ENCODE data around the gene HPS3. TPM values are rescaled to one million over a fixed set of nuclear protein-coding genes. Genes with fewer than 3 reads are reported as not detected.

The HPS3 gene
- polyA plus RNA-seq, 1 experiment = 28.1 TPM

DNA sequence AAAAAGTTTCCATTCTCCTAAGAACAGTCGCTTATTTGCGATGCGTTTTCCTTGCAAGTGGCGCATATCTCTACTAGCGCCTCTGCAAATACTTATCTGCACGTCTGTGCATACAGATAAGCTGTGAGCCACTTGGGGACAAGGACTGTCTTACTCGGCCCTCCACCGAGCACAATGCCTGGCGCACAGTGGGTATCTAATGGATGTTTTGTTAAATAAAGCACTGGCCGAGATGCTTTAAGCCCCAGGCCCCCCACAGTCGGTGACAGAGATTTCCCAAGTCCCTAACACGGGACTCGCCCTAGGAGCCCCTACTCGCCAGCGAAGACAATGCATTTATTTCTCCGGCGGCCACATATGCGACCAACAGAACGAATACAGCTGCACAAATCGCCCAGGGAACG lies 43.6 kb upstream of the HPS3 start:
- Histone ChIP-seq H3K4me3 (ENCODE audit: low read depth, low read length) (peak overlapping the region; percentile 92), H3K27me3 (ENCODE audit: control insufficient read depth, insufficient read depth, low read length) (no peaks in the 10 kb centered on the region), H3K9me3 (ENCODE audit: control insufficient read depth, insufficient read depth, low read length) (peaks cover 7% of the 10 kb centered on the region; the same call in 1 of the 2 replicates), H3K27ac (ENCODE audit: low read depth, low read length) (peak overlapping the region; percentile 65)
- TF ChIP-seq CTCF (IDR thresholded peaks at IDR 0.05; ENCODE audit: low read depth, low read length) = no peak
- POLR2A ChIA-PET = no interaction called here
- CTCF ChIA-PET = no interaction called here
- no peak for DNase-seq (ENCODE audit: low read depth, low spot score)

DNA sequence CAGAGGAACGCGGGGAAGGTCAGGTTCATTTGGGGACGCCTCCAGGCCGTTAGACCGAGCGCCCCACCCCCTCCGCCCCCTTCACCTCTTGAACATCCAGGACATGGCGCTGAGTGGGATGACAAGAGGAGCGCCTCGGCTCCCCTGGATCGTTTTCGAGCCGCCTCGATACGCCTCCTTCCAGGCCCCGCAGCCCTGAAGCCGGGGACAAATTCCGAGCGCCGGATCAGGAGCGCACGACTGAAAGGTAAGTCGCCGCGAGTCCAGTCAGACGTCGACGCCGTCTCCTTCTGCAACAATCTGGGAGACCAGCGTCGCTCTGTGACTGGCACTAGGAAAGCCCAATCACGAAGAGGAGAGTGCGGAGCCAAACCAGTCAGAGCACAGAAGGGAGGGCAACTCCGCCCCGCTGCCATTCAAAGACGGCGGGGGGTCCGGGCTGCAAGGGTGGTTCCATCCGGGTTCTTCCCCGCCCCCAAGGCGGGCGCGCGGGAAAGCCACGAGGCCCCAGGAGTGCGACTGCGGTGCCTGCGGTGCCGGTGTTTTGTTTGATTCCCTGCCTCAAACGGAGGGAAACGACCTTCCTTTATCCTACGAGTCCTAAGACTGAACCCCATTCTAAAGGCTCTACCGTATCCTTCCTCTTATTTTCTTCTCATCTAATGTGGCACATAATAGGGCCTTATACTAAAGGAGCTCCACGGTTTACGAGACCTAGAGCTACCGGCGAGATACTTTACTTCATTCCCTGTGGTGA lies 43.0 kb upstream of the HPS3 start, which contains the start of gene HLTF:
TSS of gene HLTF (minus strand) at position 302 of the 757 bp plus-strand sequence. CDS start at position 105, 197 bp downstream.
- ChIA-PET POLR2A (no interaction called here), CTCF (interaction anchor here (0.8 to 2.1 kb wide), 2 partner anchors 34 to 131 kb away, joined by 3 to 4 read pairs; no protein-coding TSS in a partner anchor)
- no peak for TF ChIP-seq CTCF (IDR thresholded peaks at IDR 0.05; ENCODE audit: low read depth, low read length)
- Histone ChIP-seq H3K4me3 (ENCODE audit: low read depth, low read length) (peak within 1 kb of the TSS; percentile 92), H3K27me3 (ENCODE audit: control insufficient read depth, insufficient read depth, low read length) (no peaks in the 10 kb centered on the region), H3K9me3 (ENCODE audit: control insufficient read depth, insufficient read depth, low read length) (peaks cover 7% of the 10 kb centered on the region; the same call in 1 of the 2 replicates), H3K27ac (ENCODE audit: low read depth, low read length) (peak within 1 kb of the TSS; percentile 65)
- DNase-seq (ENCODE audit: low read depth, low spot score) = peak; percentile 97

DNA sequence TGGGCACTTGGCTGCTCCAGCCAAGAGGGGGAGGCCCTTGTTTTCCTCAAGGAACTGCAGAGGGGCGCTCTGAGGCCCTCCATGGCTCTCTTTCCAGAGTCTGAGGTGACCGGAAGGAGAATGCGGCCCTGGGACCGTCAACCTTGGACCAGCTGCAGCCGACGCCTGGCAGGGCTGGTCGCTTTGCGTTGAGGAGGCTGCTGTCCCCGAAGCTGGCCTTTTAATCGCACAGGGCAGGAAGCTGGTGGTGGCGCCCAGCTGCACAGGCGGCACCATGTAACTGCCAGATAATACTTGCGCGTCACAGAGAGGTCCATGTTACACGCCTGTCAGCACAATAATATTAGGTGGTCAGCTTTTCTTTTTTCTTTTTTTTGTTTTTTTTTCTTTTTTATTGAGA lies 42.2 kb upstream of the HPS3 start:
- Histone ChIP-seq H3K4me3 (ENCODE audit: low read depth, low read length) (no peak overlapping the region), H3K27ac (ENCODE audit: low read depth, low read length) (no peak overlapping the region), H3K27me3 (ENCODE audit: control insufficient read depth, insufficient read depth, low read length) (no peaks in the 10 kb centered on the region), H3K9me3 (ENCODE audit: control insufficient read depth, insufficient read depth, low read length) (peaks cover 7% of the 10 kb centered on the region; the same call in 1 of the 2 replicates)
- TF ChIP-seq CTCF (IDR thresholded peaks at IDR 0.05; ENCODE audit: low read depth, low read length) = no peak
- no peak for DNase-seq (ENCODE audit: low read depth, low spot score)
- POLR2A ChIA-PET = interaction anchor here (0.6 kb wide), 1 partner anchor 146 kb away, joined by 4 read pairs; no protein-coding TSS in a partner anchor
- CTCF ChIA-PET = interaction anchor here (2.1 kb wide), 1 partner anchor 34 kb away, joined by 4 read pairs; no protein-coding TSS in a partner anchor

DNA sequence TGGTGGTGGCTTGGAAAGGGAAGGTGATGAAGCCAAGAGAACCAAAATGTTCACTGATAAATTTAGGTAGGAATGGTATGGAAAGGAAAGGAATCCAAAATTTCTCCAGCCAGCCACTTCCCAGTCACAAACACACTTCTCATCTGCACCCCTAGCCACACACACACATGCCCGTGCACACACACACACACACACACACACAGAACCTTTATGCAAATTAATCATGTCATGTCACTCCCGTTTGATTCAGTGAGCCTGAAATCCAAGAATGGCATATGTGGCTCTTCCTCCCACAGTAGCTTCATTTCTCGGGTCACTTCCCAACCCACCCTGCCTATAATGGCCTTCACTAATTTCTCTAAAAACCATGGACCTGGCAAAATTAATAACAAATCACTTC lies 40.0 kb upstream of the HPS3 start:
- POLR2A ChIA-PET = no interaction called here
- Histone ChIP-seq H3K4me3 (ENCODE audit: low read depth, low read length) (no peak overlapping the region), H3K9me3 (ENCODE audit: control insufficient read depth, insufficient read depth, low read length) (peaks cover 7% of the 10 kb centered on the region; the same call in 1 of the 2 replicates), H3K27me3 (ENCODE audit: control insufficient read depth, insufficient read depth, low read length) (no peaks in the 10 kb centered on the region), H3K27ac (ENCODE audit: low read depth, low read length) (no peak overlapping the region)
- TF ChIP-seq CTCF (IDR thresholded peaks at IDR 0.05; ENCODE audit: low read depth, low read length) = no peak
- DNase-seq (ENCODE audit: low read depth, low spot score) = no peak
- CTCF ChIA-PET = no interaction called here

- CTCF ChIA-PET = interaction anchor here (0.8 kb wide), 1 partner anchor 718 kb away, joined by 3 read pairs; no protein-coding TSS in a partner anchor
- POLR2A ChIA-PET = no interaction called here
These were observed 39.0 kb upstream of the HPS3 start for GRCh38 chr3:149090461-149090860.

More at GRCh38 chr3:149090461-149090860, 39.0 kb upstream of the HPS3 start:
- Histone ChIP-seq H3K27me3 (ENCODE audit: control insufficient read depth, insufficient read depth, low read length) (no peaks in the 10 kb centered on the region), H3K9me3 (ENCODE audit: control insufficient read depth, insufficient read depth, low read length) (peaks cover 7% of the 10 kb centered on the region; the same call in 1 of the 2 replicates), H3K4me3 (ENCODE audit: low read depth, low read length) (no peak overlapping the region), H3K27ac (ENCODE audit: low read depth, low read length) (no peak overlapping the region)
- no peak for TF ChIP-seq CTCF (IDR thresholded peaks at IDR 0.05; ENCODE audit: low read depth, low read length)
- DNase-seq (ENCODE audit: low read depth, low spot score) = no peak

All from AG04450 (cell line).